IPS DF 4.7 (cell line): ENCODE data around the gene PHF21B.

Experiments used
- DNase-seq: peaks from one replicate; pipeline ENCODE4 v3.0.0-alpha.2; 2013; ENCODE audit warnings: low spot score; ENCODE audit errors: extremely low read depth

The PHF21B gene

GRCh38 chr22:45014654-45015053 is 4.8 kb upstream of the PHF21B start:
- DNase-seq = no peak

- no peak for DNase-seq
These were observed 3.3 kb upstream of the PHF21B start for GRCh38 chr22:45013138-45013537.

- no peak for DNase-seq
These were observed 711 bp upstream of the PHF21B start for GRCh38 chr22:45010532-45010900.

GRCh38 chr22:45008751-45009605 is 827 bp downstream of the PHF21B start:
- no peak for DNase-seq

- DNase-seq = no peak
These were observed 1.6 kb downstream of the PHF21B start for GRCh38 chr22:45008186-45008681.

- no peak for DNase-seq
These were observed 2.2 kb downstream of the PHF21B start for GRCh38 chr22:45007391-45008185.

GRCh38 chr22:45006964-45007390 is 2.8 kb downstream of the PHF21B start:
- DNase-seq = no peak

GRCh38 chr22:45006111-45006963 is 3.5 kb downstream of the PHF21B start:
- DNase-seq = no peak

GRCh38 chr22:45001653-45002052 is 8.2 kb downstream of the PHF21B start:
- DNase-seq = no peak

GRCh38 chr22:45000330-45000729 is 9.5 kb downstream of the PHF21B start:
- no peak for DNase-seq

- DNase-seq = no peak
These were observed 10.1 kb downstream of the PHF21B start for GRCh38 chr22:44999687-45000086.

GRCh38 chr22:44999231-44999630 is 10.6 kb downstream of the PHF21B start:
- DNase-seq = no peak

- DNase-seq = no peak
These were observed 11.5 kb downstream of the PHF21B start for GRCh38 chr22:44998296-44998695.

GRCh38 chr22:44997060-44997459 is 12.7 kb downstream of the PHF21B start:
- DNase-seq = no peak

- DNase-seq = no peak
These were observed 13.2 kb downstream of the PHF21B start for GRCh38 chr22:44996648-44997047.

- DNase-seq = no peak
These were observed 13.7 kb downstream of the PHF21B start for GRCh38 chr22:44996120-44996519.

- no peak for DNase-seq
These were observed 14.1 kb downstream of the PHF21B start for GRCh38 chr22:44995715-44996114.

GRCh38 chr22:44995105-44995514 is 14.7 kb downstream of the PHF21B start:
- no peak for DNase-seq

GRCh38 chr22:44994399-44995104 is 15.3 kb downstream of the PHF21B start:
- no peak for DNase-seq

GRCh38 chr22:44992166-44992565 is 17.6 kb downstream of the PHF21B start:
- no peak for DNase-seq

- DNase-seq = no peak
These were observed 18.6 kb downstream of the PHF21B start for GRCh38 chr22:44991218-44991617.
